ENCODE measurements around the gene MRTFA.

MRTFA gene

DNA sequence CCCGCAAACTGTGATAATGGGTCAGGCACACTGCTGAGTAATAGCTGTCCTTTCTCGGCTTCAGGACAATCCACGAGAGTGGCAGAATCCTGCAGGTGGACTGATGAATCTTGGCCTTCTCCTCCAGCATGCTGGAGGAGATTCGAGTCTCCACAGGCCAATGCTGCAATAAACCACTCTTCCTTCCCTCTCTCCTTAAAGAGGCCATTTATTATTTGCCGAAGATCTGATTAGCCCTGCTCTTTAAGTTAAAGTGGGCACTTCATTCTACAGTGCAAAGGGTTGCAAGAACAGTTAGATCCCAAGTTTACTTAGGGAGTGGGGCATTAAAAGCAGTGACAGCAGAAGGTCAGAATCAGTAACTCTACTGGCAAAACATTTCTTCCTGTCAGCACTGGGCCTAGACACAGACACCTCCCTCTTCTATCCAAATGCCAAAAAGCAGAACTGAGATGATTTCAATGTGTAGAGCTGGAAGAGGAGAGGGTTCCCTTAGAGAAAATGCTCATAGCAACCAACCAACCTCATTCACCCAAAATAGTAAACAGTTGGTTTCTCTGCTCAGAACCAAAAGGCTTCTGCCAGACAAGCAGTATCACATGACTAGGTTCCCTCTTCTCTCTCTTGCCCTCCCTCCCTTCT is 144.4 kb downstream of the MRTFA start:
- no peak for DNase-seq (ENCODE audit: low read depth in 2 of 2)

- no peak for DNase-seq (ENCODE audit: low read depth in 2 of 2)
Observed at GRCh38 chr22:40487663-40488249, 148.8 kb downstream of the MRTFA start.

GRCh38 chr22:40486962-40487602 is 149.4 kb downstream of the MRTFA start:
- DNase-seq (ENCODE audit: low read depth in 2 of 2), result no peak

- peak in 1 of 2 experiments; percentile 33 for DNase-seq (ENCODE audit: low read depth in 2 of 2)
Observed at GRCh38 chr22:40485813-40486667, 150.5 kb downstream of the MRTFA start.

- DNase-seq (ENCODE audit: low read depth in 2 of 2), result peak in 1 of 2 experiments; percentile 36
Observed at GRCh38 chr22:40484906-40485669, 151.4 kb downstream of the MRTFA start.

GRCh38 chr22:40482886-40483285 is 153.6 kb downstream of the MRTFA start:
- no peak for DNase-seq (ENCODE audit: low read depth in 2 of 2)

DNA sequence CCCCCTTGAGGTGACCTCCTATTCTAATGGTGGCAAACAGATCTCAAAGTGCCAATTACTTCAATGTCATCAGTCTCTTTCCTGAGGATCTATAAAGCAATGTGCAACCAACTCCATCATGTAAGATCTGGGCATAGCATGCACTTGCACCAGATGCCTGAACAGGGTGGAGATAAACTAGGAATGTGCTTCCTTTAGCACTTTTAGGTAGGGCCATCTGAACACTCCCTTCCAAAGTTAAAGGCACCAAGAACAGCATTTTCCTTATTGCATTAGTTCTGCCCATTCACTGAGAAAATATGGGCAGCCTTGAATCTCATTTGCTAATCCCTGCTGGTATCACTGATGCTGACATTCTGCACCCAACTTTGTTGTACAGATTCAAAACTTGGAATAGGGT is 154.1 kb downstream of the MRTFA start:
- no peak for DNase-seq (ENCODE audit: low read depth in 2 of 2)

GRCh38 chr22:40480996-40481395 is 155.5 kb downstream of the MRTFA start:
- DNase-seq (ENCODE audit: low read depth in 2 of 2), result no peak

DNA sequence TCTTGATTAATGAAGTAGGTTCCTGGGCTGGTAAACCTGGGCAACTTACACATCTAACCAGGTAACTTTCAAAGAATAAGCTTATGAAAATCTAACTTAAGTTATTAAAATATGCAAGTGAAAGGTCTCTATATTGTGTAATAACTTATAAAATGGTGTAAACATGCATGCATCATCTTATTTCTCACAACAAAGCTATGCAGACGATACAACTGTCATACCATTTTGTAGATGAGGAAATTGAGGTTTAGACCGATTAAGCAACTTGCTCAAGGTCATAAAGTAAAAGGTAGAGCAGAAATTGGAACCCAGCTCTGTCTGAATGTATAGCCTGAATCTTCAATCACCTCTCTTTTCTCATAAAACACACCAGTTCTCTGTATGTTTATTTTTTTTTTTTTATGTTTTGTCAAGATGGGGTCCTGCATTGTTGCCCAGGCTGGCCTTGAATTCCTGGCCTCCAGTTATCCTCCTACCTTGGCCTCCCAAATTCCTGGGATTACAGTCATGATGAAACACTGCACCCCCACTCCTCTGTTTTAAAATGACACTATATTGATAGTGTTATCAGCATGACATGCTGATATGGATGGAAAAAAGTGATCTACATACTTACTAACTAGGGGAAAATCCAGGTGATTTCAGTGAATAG is 156.5 kb downstream of the MRTFA start:
- no peak for DNase-seq (ENCODE audit: low read depth in 2 of 2)

DNA sequence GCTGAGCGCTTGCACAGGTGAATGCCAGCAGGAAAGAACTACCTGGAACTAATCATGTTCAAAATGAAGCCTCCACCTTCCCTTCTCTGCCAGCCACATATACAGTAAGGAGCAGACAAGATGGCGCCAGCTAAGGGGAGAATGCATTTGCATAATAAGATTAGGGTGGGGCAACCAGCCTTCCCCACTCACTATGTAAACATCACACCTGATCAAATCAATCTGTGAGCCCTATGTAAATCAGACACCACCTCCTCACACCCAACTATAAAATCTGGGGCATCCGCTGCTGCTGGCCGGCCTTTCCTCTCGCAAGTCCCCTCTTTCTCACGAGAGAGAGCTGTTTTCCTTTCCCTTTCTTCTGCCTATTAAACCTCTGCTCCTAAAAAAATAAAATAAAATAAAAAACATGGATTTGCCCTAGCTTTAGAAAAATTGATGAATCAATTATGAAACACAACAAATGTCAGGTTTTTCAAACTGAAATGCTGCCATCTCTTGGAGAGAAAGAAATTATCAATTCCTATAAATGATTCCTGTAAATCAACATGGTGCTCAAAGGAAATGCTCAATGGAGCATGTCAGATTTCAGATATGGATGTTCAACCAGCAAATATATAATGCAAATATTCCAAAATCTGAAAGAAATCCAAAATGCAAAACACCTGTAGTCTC is 157.3 kb downstream of the MRTFA start:
- DNase-seq (ENCODE audit: low read depth in 2 of 2), result no peak

DNA sequence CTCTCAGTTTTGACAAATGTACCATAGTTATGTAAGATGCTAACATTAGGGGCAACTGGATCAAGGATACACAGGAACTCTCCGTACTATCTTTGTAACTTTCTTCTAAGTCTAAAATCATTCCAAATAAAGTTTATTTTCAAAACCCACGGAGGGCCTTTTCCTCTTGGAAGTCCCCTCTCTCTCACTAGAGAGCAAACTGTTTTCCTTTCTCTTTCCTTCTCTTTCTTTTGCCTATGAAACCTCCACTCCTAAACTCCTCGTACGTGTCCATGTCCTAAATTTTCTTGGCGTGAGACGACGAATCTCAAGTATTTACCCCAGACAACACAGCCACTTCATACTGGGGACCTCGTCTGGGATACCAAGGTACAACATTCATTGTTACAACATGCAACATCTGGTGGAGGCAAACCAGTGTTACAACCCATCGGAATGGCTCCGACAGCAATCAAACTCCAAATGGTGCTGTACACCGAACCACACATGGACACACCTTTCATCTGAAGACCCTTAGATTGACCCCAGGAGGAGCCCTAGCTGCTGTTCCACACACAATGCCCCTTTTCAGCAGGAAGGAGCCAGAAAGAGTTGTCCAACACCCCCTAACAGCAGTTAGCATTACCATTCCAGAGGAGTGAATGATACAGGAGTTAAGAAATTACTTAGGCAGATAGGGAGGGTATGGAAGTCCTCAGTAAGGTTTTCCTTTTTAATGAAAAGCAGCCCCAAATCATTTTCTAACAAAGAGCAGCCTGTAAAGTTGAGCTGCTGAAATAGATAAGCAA is 158.0 kb downstream of the MRTFA start:
- no peak for DNase-seq (ENCODE audit: low read depth in 2 of 2)

GRCh38 chr22:40477683-40478337 is 158.7 kb downstream of the MRTFA start:
- no peak for DNase-seq (ENCODE audit: low read depth in 2 of 2)

DNA sequence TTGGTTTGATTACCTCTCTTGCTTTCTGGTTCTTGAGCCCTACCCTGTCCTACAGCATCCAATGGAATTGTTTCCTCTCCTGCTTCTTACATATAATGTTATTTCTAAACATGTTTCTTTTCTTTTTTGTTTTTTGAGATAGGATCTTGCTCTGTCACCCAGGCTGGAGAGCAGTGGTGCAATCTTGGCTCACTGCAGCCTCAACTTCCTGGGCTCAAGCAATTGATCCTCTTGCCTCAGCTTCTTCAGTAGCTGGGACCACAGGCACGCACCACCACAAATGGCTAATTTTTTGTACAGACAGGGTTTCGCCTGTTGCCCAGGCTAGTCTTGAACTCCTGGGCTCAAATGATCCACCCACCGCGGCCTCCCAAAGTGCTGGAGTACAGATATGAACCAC is 160.2 kb downstream of the MRTFA start:
- no peak for DNase-seq (ENCODE audit: low read depth in 2 of 2)

DNA sequence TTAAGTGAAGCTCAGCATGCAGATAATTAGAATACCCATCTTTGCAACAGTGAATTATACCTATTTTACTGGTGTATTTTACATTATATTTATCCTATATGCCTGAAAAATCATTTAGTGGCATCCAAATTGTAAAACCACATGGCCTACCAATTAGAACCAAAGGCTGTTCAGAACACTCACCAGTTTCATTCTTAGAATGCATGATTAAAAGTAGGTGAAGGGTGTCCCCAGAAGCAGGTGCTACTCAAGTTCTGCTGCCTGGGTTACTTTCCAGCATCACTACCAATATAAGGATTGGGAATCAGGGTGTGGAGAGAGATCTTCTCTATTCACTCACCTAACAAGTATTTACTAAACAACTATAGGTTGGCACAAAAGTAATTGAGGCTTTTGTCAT is 162.8 kb downstream of the MRTFA start:
- no peak for DNase-seq (ENCODE audit: low read depth in 2 of 2)

DNA sequence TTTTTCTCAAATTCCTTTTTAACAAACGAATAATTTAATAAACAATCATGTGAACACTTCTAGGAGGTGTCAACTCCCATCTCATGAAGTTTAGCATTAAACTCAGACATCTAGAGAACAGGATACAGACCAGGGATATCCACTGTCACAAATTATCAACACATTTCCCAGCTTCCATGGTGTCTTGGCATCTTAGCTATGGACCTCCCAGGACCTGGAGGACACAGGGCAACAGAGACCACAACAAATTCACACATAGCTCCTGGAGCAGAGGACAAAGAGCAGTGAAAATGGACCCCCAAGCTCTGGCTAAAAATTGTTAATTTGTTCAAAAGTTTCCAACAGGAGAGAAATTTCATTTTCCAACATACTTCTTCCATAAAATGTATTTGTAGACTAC is 163.9 kb downstream of the MRTFA start:
- no peak for DNase-seq (ENCODE audit: low read depth in 2 of 2)

- DNase-seq (ENCODE audit: low read depth in 2 of 2), result no peak
Observed at GRCh38 chr22:40472051-40472450, 164.5 kb downstream of the MRTFA start.

GRCh38 chr22:40469181-40469580 is 167.3 kb downstream of the MRTFA start:
- DNase-seq (ENCODE audit: low read depth in 2 of 2), result no peak

DNA sequence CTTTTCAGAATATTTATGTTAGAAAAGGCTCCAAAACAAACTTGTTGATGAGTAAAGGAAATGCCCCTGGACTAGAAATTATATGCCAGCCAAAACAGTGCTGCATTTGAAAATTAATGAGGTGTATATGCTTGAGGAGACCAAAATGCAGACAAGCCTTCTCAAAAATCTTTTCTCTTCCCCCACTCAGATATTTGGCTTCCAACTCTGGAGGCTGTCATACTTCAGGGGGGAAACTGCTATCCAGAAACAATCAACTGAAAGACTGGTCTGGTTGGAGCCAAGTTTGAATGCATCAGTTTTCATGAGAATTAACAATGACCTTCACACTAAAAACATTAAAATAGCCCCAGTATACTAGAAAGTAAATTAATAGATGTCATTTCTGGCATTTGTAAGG is 167.9 kb downstream of the MRTFA start:
- DNase-seq (ENCODE audit: low read depth in 2 of 2), result no peak

DNA sequence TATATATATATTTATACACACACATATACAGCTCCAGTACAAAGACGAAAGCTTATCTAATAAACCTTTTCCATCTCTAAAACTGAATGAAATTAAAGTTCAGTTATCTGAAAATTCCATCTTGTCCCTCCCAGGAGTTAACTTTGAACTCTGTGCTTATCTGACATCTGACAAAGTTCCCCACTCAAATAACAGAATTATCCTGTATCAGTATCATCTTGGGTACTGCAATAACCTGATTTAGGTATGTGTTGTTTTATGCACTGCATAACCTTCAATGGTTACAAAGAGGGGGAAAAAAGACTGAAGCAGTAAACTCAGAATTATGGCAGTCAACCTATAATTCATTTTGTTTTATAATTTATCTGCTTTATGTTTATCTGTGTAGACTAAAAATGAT is 169.5 kb downstream of the MRTFA start:
- DNase-seq (ENCODE audit: low read depth in 2 of 2), result no peak
